ENCODE results near the gene TAS2R19.

GRCh38 chr12:11069854-11070365 lies 47.5 kb upstream of the TAS2R19 start:
- TF ChIP-seq, protein P1, sequence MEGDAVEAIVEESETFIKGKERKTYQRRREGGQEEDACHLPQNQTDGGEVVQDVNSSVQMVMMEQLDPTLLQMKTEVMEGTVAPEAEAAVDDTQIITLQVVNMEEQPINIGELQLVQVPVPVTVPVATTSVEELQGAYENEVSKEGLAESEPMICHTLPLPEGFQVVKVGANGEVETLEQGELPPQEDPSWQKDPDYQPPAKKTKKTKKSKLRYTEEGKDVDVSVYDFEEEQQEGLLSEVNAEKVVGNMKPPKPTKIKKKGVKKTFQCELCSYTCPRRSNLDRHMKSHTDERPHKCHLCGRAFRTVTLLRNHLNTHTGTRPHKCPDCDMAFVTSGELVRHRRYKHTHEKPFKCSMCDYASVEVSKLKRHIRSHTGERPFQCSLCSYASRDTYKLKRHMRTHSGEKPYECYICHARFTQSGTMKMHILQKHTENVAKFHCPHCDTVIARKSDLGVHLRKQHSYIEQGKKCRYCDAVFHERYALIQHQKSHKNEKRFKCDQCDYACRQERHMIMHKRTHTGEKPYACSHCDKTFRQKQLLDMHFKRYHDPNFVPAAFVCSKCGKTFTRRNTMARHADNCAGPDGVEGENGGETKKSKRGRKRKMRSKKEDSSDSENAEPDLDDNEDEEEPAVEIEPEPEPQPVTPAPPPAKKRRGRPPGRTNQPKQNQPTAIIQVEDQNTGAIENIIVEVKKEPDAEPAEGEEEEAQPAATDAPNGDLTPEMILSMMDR (IDR thresholded peaks at IDR 0.05 in 8 of 11, conservative IDR thresholded peaks at IDR 0.05 in 3 of 11): no peak
- no peak for TF ChIP-seq POLR2A (IDR thresholded peaks at IDR 0.05)
